ENCODE measurements around the gene KRT85.

- TF ChIP-seq CTCF (IDR thresholded peaks at IDR 0.05) (no peak), EZH2 (IDR thresholded peaks at IDR 0.05) (no peak)
These were observed 30.6 kb downstream of the KRT85 start for GRCh38 chr12:52336641-52337040.

Data from neural progenitor cell (in vitro differentiated cells).